Right cardiac atrium (tissue), 5 donors: Measurements from ENCODE around the gene SPZ1. TPM values are rescaled to one million over a fixed set of nuclear protein-coding genes. Genes with fewer than 3 reads are reported as not detected.
"Not testable (repeated sequence)": the region's sequence is repeated elsewhere in the genome, so short reads cannot be mapped to it uniquely, and the experiment has no call there.

Source experiments
- ATAC-seq, 2 donors: fragments of 200-7000 bp; cut with Tn5 transposase; one replicate each; pipeline versions ENCODE4 v1.8.0 to v1.9.1; 2020; ENCODE audit warnings: moderate library complexity in 2 of 2, mild to moderate bottlenecking in 1 of 2
- DNase-seq, 3 donors: peaks; one replicate each; pipeline ENCODE4 v3.0.0-alpha.2; 2020
- H3K27ac ChIP-seq: one replicate; pipeline ENCODE4 v1.5.1; 2013; ENCODE audit warnings: mild to moderate bottlenecking, low read length, control low read depth, moderate library complexity
- H3K27me3 ChIP-seq: one replicate; pipeline ENCODE4 v1.6.1; 2013; ENCODE audit not compliant: control insufficient read depth, insufficient read depth
- H3K4me1 ChIP-seq: one replicate; pipeline ENCODE4 v1.6.1; 2013; ENCODE audit warnings: low read length; ENCODE audit not compliant: control insufficient read depth, insufficient read depth
- H3K4me3 ChIP-seq: one replicate; pipeline ENCODE4 v1.5.1; 2013; ENCODE audit warnings: low read length, control low read depth
- H3K9me3 ChIP-seq: one replicate; pipeline ENCODE4 v1.6.1; 2013; ENCODE audit warnings: low read length; ENCODE audit not compliant: control insufficient read depth
- WGBS: extraction: QIAGEN DNeasy Blood & Tissue Kit; methylation state at CpG from one replicate; pipeline ENCODE4 v1.1.7; 2013; 5-methylcytosine and 5-hydroxymethylcytosine counted together
- intact Hi-C, 4 donors: fragments of 100-400 bp; cut with DNase I; formaldehyde crosslinking; loops; one replicate each; pipeline versions ENCODE4 v1.11.0 to v1.14.0; 2022 to 2023
- polyA plus RNA-seq: library from polyadenylated mRNA; stranded (reverse); fragments of 200-250 nt; gene quantifications from one replicate; pipeline ENCODE4 v1.2.3, GENCODE V29; 2013
- total RNA-seq, 4 donors: library from RNA; stranded (reverse); fragmentation: NEBNext Ultra II Directional; extraction: Animal tissue kit (Norgen Biotek cat#: 25700); gene quantifications; one replicate each; pipeline ENCODE4 v1.2.1, GENCODE V29; 2021
- donor health status: healthy with polysubstance abuse.
- donor health status: DM: no; HTN: yes; CAD: no.
- donor health status: DM: no; HTN: no; CAD: no.
- donor health status: DM: no; HTN: yes; CAD: no; lungs with severe emphysema.
- donor health status: DM: yes; HTN: yes; CAD: no.

Gene SPZ1
- total and polyA plus RNA-seq, 5 donors, result not detected

GRCh38 chr5:80326468-80326867 is 6.7 kb downstream of the SPZ1 start:
- intact Hi-C loops, result no loop called here
- DNase-seq (no peak), ATAC-seq (no peak)
- no peaks in the 10 kb centered on the region for H3K4me1 ChIP-seq
- 39% methylated on average over 1 of the region's 1 CpG for WGBS
- no peaks in the 10 kb centered on the region for H3K9me3 ChIP-seq
- no peak overlapping the region for H3K4me3 ChIP-seq
- no peak overlapping the region for H3K27ac ChIP-seq
- H3K27me3 ChIP-seq, result no peaks in the 10 kb centered on the region

- DNase-seq, result no peak
- no peak overlapping the region for H3K4me3 ChIP-seq
- ATAC-seq, result no peak
- intact Hi-C loops, result no loop called here
- 68% methylated on average over 7 of the region's 7 CpGs for WGBS
- H3K9me3 ChIP-seq, result no peaks in the 10 kb centered on the region
- H3K27me3 ChIP-seq, result no peaks in the 10 kb centered on the region
- H3K27ac ChIP-seq, result no peak overlapping the region
- no peaks in the 10 kb centered on the region for H3K4me1 ChIP-seq
These were observed 17.6 kb downstream of the SPZ1 start for GRCh38 chr5:80337379-80337778.

- Histone ChIP-seq H3K9me3 (no peaks in the 10 kb centered on the region), H3K27ac (no peak overlapping the region), H3K27me3 (no peaks in the 10 kb centered on the region), H3K4me3 (no peak overlapping the region), H3K4me1 (no peaks in the 10 kb centered on the region)
- ATAC-seq (no peak), DNase-seq (no peak)
- intact Hi-C loops, result no loop called here
- WGBS, result 89% methylated on average over 7 of the region's 7 CpGs
These were observed 19.3 kb downstream of the SPZ1 start for GRCh38 chr5:80339116-80339515.

- Histone ChIP-seq H3K4me1 (no peaks in the 10 kb centered on the region), H3K9me3 (no peaks in the 10 kb centered on the region), H3K27ac (no peak overlapping the region), H3K27me3 (no peaks in the 10 kb centered on the region), H3K4me3 (no peak overlapping the region)
- DNase-seq (no peak), ATAC-seq (no peak)
- intact Hi-C loops, result no loop called here
- WGBS, result 71% methylated on average over 4 of the region's 4 CpGs
These were observed 21.4 kb downstream of the SPZ1 start for GRCh38 chr5:80341016-80341775.

- no peak for DNase-seq
- ATAC-seq, result no peak
- Histone ChIP-seq H3K27ac (no peak overlapping the region), H3K27me3 (no peaks in the 10 kb centered on the region), H3K4me3 (no peak overlapping the region), H3K9me3 (no peaks in the 10 kb centered on the region), H3K4me1 (no peaks in the 10 kb centered on the region)
- intact Hi-C loops, result no loop called here
- WGBS, result 91% methylated on average over 3 of the region's 3 CpGs
These were observed 23.3 kb downstream of the SPZ1 start for GRCh38 chr5:80343067-80343466.

GRCh38 chr5:80346055-80346454 is 26.3 kb downstream of the SPZ1 start:
- DNase-seq (no peak), ATAC-seq (no peak)
- no peaks in the 10 kb centered on the region for H3K27me3 ChIP-seq
- H3K27ac ChIP-seq, result no peak overlapping the region
- no peaks in the 10 kb centered on the region for H3K4me1 ChIP-seq
- 50% methylated on average over 2 of the region's 2 CpGs for WGBS
- no peaks in the 10 kb centered on the region for H3K9me3 ChIP-seq
- intact Hi-C loops, result no loop called here
- no peak overlapping the region for H3K4me3 ChIP-seq

GRCh38 chr5:80348171-80348570 is 28.4 kb downstream of the SPZ1 start:
- no peak overlapping the region for H3K4me3 ChIP-seq
- no peaks in the 10 kb centered on the region for H3K9me3 ChIP-seq
- DNase-seq (no peak), ATAC-seq (no peak)
- H3K27ac ChIP-seq, result no peak overlapping the region
- no peaks in the 10 kb centered on the region for H3K27me3 ChIP-seq
- intact Hi-C loops, result no loop called here
- H3K4me1 ChIP-seq, result no peaks in the 10 kb centered on the region
- 44% methylated on average over 1 of the region's 1 CpG for WGBS

GRCh38 chr5:80351019-80351418 is 31.2 kb downstream of the SPZ1 start:
- ATAC-seq, H3K4me3 ChIP-seq, DNase-seq, H3K27ac ChIP-seq, intact Hi-C loops, H3K4me1 ChIP-seq, H3K9me3 ChIP-seq, H3K27me3 ChIP-seq: not testable (repeated sequence)
- 89% methylated on average over 15 of the region's 15 CpGs for WGBS

- H3K4me3 ChIP-seq, result no peak overlapping the region
- intact Hi-C loops, result no loop called here
- DNase-seq (no peak), ATAC-seq (no peak)
- no peaks in the 10 kb centered on the region for H3K9me3 ChIP-seq
- WGBS, result 86% methylated on average over 4 of the region's 4 CpGs
- no peak overlapping the region for H3K27ac ChIP-seq
- no peaks in the 10 kb centered on the region for H3K27me3 ChIP-seq
- no peaks in the 10 kb centered on the region for H3K4me1 ChIP-seq
These were observed 35.9 kb downstream of the SPZ1 start for GRCh38 chr5:80355686-80356085.

GRCh38 chr5:80357671-80358070 is 37.9 kb downstream of the SPZ1 start:
- DNase-seq, result no peak
- no peak for ATAC-seq
- WGBS, result 93% methylated on average over 1 of the region's 1 CpG
- H3K4me3 ChIP-seq, result no peak overlapping the region
- no peaks in the 10 kb centered on the region for H3K9me3 ChIP-seq
- H3K27me3 ChIP-seq, result no peaks in the 10 kb centered on the region
- H3K4me1 ChIP-seq, result no peaks in the 10 kb centered on the region
- H3K27ac ChIP-seq, result no peak overlapping the region
- intact Hi-C loops, result no loop called here

GRCh38 chr5:80360914-80361444 is 41.2 kb downstream of the SPZ1 start:
- Histone ChIP-seq H3K4me3 (no peak overlapping the region), H3K4me1 (no peaks in the 10 kb centered on the region), H3K9me3 (no peaks in the 10 kb centered on the region), H3K27me3 (no peaks in the 10 kb centered on the region), H3K27ac (no peak overlapping the region)
- DNase-seq, result no peak
- no peak for ATAC-seq
- intact Hi-C loops, result loop anchor here in 1 of 4 donors (2.0 kb wide), 1 partner anchor 14 kb away; no protein-coding TSS in a partner anchor
